KMS-11 (cell line): ENCODE data around the gene PLEKHO2.
A peak's percentile ranks its signal among the peaks of the same experiment; 100 is the strongest.

Experiments used
- H2AFZ ChIP-seq: fragments of 200-600 bp; sonication (generic); 2 replicates; pipeline ENCODE4 v1.6.1; 2016; ENCODE audit warnings: antibody characterized with exemption, mixed run types, low read depth
- H3K27ac ChIP-seq: fragments of 200-600 bp; sonication (generic); 2 replicates; pipeline ENCODE4 v1.6.1; 2016; ENCODE audit warnings: mild to moderate bottlenecking, mixed run types
- H3K27me3 ChIP-seq: fragments of 200-600 bp; sonication (generic); 2 replicates; pipeline ENCODE4 v1.6.1; 2017; ENCODE audit warnings: mild to moderate bottlenecking, low read depth, mixed run types, moderate library complexity; ENCODE audit not compliant: insufficient read depth
- H3K36me3 ChIP-seq: fragments of 200-600 bp; sonication (generic); 2 replicates; pipeline ENCODE4 v1.6.1; 2017; ENCODE audit warnings: mild to moderate bottlenecking, mixed run types; ENCODE audit not compliant: insufficient read depth
- H3K4me1 ChIP-seq: fragments of 200-600 bp; sonication (generic); 2 replicates; pipeline ENCODE4 v1.6.1; 2016; ENCODE audit warnings: mild to moderate bottlenecking, low read depth, mixed run types; ENCODE audit not compliant: poor library complexity, severe bottlenecking
- H3K4me2 ChIP-seq: fragments of 200-600 bp; sonication (generic); 2 replicates; pipeline ENCODE4 v1.7.0; 2016; ENCODE audit warnings: mild to moderate bottlenecking, mixed run types
- H3K4me3 ChIP-seq: fragments of 200-600 bp; sonication (generic); IDR thresholded peaks from 2 replicates; pipeline ENCODE4 v1.6.1; 2017; ENCODE audit warnings: low read depth, low read length, mixed read lengths; ENCODE audit not compliant: insufficient read depth
- H3K79me2 ChIP-seq: fragments of 200-600 bp; sonication (generic); 2 replicates; pipeline ENCODE4 v1.6.1; 2016; ENCODE audit warnings: low read depth, mixed run types; ENCODE audit not compliant: insufficient read depth
- H3K9ac ChIP-seq: fragments of 200-600 bp; sonication (generic); 2 replicates; pipeline ENCODE4 v1.6.1; 2016; ENCODE audit warnings: mild to moderate bottlenecking, mixed run types
- H4K20me1 ChIP-seq: fragments of 200-600 bp; sonication (generic); 2 replicates; pipeline ENCODE4 v1.6.1; 2016; ENCODE audit warnings: mild to moderate bottlenecking, mixed run types; ENCODE audit not compliant: insufficient read depth
- CTCF ChIP-seq: fragments of 200-600 bp; sonication (generic); conservative IDR thresholded peaks from 2 replicates; pipeline ENCODE4 v1.6.1; 2017; ENCODE audit warnings: low read depth, mild to moderate bottlenecking, antibody characterized with exemption, low read length, moderate library complexity, mixed read lengths

The PLEKHO2 gene

DNA sequence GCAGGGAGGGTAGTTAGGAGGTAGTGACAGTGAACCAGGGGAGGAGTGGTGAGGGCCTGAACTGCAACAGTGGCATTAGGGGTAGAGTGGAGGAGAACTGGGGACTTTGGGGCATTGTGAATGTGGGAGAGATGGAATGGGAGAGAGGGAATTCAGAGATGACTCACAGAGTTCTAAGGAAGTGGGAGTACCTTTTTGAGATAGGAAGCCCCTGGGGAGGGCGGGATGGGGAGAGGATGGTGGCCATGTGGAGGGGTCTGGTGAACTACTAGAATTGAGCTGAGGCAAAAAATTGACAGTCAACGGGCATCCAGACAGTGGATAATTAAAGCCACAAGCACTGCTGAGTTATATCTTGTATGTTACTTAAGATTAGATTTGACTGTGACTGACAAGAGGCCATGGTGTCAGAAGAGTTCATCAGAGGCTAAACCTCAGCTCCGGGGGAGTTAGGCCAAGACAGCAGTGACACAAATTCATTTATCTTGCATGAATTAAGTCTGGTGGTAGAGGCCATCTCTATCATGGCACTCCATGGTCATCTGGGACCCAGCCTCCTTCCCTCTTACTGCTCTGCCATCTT, 34.0 kb downstream of the PLEKHO2 start:
- no peaks in the 10 kb centered on the region for H4K20me1 ChIP-seq
- H3K36me3 ChIP-seq = no peaks in the 10 kb centered on the region
- no peak overlapping the region for H3K27ac ChIP-seq
- H3K79me2 ChIP-seq = no peaks in the 10 kb centered on the region
- no peak overlapping the region for H3K9ac ChIP-seq
- no peaks in the 10 kb centered on the region for H3K27me3 ChIP-seq
- H3K4me1 ChIP-seq = peaks cover 14% of the 10 kb centered on the region
- no peak overlapping the region for H2AFZ ChIP-seq
- no peak overlapping the region for H3K4me2 ChIP-seq
- no peak for TF ChIP-seq CTCF
- H3K4me3 ChIP-seq = no peak overlapping the region

- peak overlapping the region; percentile 48 for H2AFZ ChIP-seq
- H3K27ac ChIP-seq = peak overlapping the region; percentile 4; the same call in 1 of the 2 replicates
Observed at GRCh38 chr15:64877435-64877834, 35.7 kb downstream of the PLEKHO2 start.

DNA sequence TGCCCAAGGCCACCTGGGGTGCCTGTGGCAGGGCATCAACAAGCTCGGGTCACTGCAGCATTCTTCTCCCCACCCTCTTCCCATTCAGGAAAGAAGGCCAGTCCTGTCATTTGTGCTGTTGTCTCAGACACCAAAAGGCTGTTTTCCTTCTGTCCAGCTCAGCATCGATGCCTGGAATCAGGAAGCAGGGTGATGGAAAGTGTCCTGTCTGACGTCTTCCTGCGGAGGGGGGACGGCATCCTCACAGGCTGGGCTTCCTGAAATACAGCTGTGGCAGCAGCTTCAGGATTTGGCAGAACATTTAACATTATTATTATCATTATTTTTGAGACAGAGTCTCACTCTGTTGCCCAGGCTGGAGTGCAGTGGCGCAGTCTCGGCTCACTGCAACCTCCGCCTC, 37.0 kb downstream of the PLEKHO2 start:
- H3K4me3 ChIP-seq = no peak overlapping the region
- no peak overlapping the region for H2AFZ ChIP-seq
- H3K4me1 ChIP-seq = peaks cover 17% of the 10 kb centered on the region
- H3K27me3 ChIP-seq = no peaks in the 10 kb centered on the region
- H3K9ac ChIP-seq = no peak overlapping the region
- H3K27ac ChIP-seq = no peak overlapping the region
- no peak overlapping the region for H3K4me2 ChIP-seq
- no peaks in the 10 kb centered on the region for H3K79me2 ChIP-seq
- no peak for TF ChIP-seq CTCF
- H3K36me3 ChIP-seq = no peaks in the 10 kb centered on the region
- H4K20me1 ChIP-seq = no peaks in the 10 kb centered on the region

More at GRCh38 chr15:64877435-64877834, 35.7 kb downstream of the PLEKHO2 start:
- H3K4me1 ChIP-seq = peaks cover 14% of the 10 kb centered on the region
- no peaks in the 10 kb centered on the region for H3K27me3 ChIP-seq
- no peak overlapping the region for H3K4me3 ChIP-seq
- H3K4me2 ChIP-seq = peak overlapping the region; percentile 7; the same call in 1 of the 2 replicates
- H3K79me2 ChIP-seq = no peaks in the 10 kb centered on the region
- no peak for TF ChIP-seq CTCF
- H4K20me1 ChIP-seq = no peaks in the 10 kb centered on the region
- H3K36me3 ChIP-seq = no peaks in the 10 kb centered on the region
- no peak overlapping the region; the same call in 1 of the 2 replicates for H3K9ac ChIP-seq

DNA sequence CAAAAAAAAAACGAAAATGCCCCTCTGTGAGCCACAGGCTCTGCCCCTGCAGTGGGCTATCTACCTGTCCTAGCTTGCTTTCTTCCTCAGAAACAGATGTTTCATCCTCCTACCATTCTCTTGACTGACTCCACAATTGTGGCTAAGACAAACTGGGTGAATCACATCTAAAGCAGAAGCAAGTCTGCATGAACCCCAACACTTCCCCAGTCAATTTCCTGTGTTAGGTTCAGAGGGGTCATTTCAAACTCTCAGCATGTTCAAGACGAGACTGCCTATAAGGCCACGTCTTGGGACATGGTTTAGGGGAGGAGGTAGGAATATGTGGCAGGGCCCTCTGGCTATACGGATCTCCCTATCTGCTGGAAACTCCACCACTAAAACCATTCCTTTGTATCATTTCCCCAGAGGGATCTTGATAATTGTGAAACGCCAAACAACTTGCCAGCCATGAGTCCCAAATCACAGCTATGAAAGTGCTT, 41.4 kb downstream of the PLEKHO2 start:
- no peaks in the 10 kb centered on the region for H3K27me3 ChIP-seq
- H3K9ac ChIP-seq = no peak overlapping the region
- H3K27ac ChIP-seq = no peak overlapping the region
- no peaks in the 10 kb centered on the region for H4K20me1 ChIP-seq
- no peaks in the 10 kb centered on the region for H3K79me2 ChIP-seq
- no peak overlapping the region for H3K4me3 ChIP-seq
- TF ChIP-seq CTCF = no peak
- H3K4me2 ChIP-seq = no peak overlapping the region
- no peak overlapping the region for H2AFZ ChIP-seq
- H3K36me3 ChIP-seq = no peaks in the 10 kb centered on the region
- peaks cover 14% of the 10 kb centered on the region for H3K4me1 ChIP-seq
